GM19438 (cell line): ENCODE results near the gene B4GALNT1.
"Not testable (repeated sequence)": the region's sequence is repeated elsewhere in the genome, so short reads cannot be mapped to it uniquely, and the experiment has no call there.

Experiments
- ATAC-seq: cut with Tn5 transposase; IDR thresholded peaks from one replicate; pipeline ENCODE4 v1.9.1; 2021; ENCODE audit warnings: low read depth; ENCODE audit not compliant: unreplicated experiment

The B4GALNT1 gene

GRCh38 chr12:57632958-57633840 lies at the start of gene B4GALNT1:
B4GALNT1 (minus strand) TSS chr12:57633201; CDS start chr12:57632132, 1,069 bp downstream.
- ATAC-seq = peak; percentile 90

DNA sequence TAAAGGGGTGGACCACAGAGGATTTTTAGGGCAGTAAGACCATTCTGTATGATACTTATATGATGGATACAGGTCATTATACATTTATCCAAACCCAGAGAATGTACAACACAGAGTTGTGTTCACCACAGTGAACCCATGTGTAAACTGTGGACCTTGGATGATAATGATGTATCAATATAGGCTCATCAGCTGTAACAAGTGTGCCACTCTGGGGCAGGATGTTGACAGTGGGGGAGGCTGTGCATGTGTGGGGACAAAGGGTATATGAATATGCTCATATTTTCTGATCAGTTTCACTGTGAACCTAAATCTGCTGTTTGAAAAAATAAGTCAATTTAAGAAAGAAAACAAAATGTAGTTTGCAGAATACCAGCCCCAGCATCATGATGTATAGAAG lies 46.7 kb upstream of the B4GALNT1 start:
- ATAC-seq = no peak

DNA sequence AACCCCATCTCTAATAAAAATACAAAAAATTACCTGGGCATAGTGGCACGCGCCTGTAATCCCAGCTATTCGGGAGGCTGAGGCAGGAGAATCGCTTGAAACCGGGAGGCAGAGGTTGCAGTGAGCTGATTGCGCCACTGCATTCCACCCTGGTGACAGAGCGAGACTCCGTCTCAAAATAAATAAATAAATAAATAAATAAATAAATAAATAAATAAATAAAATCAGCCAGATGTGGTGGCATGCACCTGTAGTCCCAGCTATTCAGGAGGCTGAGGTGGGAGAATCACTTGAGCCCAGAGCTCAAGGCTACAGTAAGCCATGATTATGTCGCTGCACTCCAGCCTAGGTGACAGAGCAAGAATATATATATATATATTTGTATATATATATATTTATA lies 44.9 kb upstream of the B4GALNT1 start:
- not testable (repeated sequence) for ATAC-seq

DNA sequence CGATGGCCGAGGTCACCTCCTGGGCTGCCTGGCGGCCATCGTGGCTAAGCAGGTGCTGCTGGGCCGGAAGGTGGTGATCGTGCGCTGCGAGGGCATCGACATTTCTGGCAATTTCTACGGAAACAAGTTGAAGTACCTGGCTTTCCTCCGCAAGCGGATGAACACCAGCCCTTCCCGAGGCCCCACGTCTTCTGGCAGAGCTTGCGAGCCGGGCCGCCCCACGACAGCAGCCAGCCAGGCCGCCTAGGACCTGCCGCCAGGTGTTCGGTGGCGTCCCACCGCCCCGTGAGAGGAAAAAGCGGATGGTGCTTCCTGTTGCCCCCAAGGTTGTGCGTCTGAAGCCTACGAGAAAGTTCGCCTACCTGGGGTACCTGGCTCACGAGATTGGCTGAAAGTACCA lies 41.7 kb upstream of the B4GALNT1 start:
- ATAC-seq = no peak

- ATAC-seq = no peak
Measured at GRCh38 chr12:57672801-57673200, 39.8 kb upstream of the B4GALNT1 start.

DNA sequence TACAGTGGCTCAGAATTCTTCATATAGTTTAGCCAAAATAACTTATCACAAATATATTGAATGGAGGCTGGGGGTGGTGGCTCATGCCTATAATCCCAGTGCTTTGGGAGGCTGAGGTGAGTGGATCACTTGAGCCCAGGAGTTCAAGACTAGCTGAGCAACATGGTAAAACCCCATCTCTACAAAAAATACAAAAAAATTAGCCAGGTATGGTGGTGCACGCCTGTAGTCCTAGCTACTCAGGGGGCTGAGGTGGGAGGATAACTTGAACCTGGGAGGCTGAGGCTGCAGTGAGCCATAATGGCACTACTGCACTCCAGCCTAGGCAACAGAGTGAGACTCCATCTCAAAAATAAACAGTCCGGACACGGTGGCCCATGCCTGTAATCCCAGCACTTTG lies 38.8 kb upstream of the B4GALNT1 start:
- ATAC-seq = not testable (repeated sequence)

DNA sequence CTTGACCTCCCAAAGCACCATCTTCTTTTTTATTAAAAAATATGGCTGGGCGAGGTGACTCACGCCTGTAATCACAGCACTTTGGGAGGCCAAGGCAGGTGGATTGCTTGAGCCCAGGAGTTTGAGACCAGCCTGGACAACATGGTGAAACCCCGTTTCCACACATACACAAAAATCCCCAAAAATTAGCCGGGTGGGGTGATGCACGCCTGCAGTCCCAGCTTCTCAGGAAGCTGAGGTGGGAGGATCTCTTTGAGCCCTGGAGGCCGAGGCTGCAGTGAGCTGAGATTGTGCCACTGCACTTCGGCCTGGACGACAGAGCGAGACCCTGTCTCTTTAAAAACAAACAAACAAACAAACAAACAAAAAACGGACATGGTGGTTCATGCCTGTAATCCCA lies 36.7 kb upstream of the B4GALNT1 start:
- ATAC-seq = not testable (repeated sequence)

DNA sequence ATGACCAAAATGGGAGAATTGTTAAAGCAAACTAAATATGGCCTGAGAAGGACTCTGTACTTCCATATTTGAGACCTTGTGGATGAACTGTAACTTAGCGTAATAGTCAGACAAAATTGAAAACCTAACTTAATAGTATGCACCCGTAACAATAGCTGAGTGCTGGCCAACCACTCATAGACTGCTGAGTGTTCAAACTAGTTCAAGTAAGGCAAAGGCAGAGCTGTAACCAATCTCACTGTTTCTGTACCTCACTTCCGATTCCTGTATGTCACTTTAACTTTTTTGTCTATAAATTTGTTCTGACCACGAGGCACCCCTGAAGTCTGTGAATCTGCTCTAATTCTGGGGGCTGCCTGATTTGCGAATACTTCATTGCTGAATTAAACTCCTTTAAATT lies 33.9 kb upstream of the B4GALNT1 start:
- ATAC-seq = no peak

DNA sequence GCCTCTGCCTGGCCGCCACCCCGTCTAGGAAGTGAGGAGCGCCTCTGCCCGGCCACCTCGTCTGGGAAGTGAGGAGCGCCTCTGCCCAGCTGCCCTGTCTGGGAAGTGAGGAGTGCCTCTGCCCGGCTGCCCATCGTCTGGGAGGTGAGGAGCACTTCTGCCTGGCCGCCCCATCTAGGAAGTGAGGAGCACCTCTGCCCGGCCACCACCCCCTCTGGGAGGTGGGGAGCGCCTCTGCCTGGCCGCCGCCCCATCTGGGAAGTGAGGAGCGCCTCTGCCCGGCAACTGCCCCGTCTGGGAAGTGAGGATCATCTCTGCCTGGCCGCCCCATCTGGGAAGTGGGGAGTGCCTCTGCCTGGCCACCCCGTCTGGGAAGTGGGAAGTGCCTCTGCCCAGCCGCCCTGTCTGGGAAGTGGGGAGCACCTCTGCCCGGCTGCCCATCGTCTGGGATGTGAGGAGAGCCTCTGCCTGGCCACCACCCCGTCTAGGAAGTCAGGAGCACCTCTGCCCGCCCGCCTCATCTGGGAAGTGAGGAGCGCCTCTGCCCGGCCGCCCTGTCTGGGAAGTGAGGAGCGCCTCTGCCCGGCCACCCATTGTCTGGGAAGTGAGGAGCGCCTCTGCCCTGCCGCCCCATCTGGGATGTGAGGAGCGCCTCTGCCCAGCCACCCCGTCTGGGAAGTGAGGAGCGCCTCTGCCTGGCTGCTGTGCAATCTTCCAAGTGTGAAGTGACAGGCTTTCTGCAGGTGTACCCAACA lies 32.2 kb upstream of the B4GALNT1 start:
- not testable (repeated sequence) for ATAC-seq

DNA sequence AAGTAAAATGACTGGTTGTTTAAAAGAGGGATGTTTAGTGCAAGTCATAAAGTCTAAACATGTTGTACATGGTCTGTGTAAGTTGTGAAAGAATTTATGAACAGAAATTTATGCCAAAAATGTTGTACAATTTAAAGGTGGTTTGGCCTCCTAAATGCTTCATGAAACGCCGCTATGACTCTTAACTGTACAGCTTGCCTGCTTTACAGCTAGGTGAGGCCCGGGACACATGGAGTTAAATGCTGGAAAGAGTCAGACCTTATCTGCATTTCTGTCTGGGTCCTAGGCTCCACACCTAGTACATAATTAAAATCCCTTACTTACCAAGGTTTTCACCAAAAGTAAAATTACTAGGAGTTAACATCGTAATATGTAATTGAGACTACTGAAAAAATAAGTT lies 28.4 kb upstream of the B4GALNT1 start:
- ATAC-seq = no peak

GRCh38 chr12:57658890-57659289 lies 25.9 kb upstream of the B4GALNT1 start:
- no peak for ATAC-seq

- no peak for ATAC-seq
Measured at GRCh38 chr12:57657744-57658143, 24.7 kb upstream of the B4GALNT1 start.

GRCh38 chr12:57656408-57656807 lies 23.4 kb upstream of the B4GALNT1 start:
- not testable (repeated sequence) for ATAC-seq

- no peak for ATAC-seq
Measured at GRCh38 chr12:57655541-57656240, 22.7 kb upstream of the B4GALNT1 start.

DNA sequence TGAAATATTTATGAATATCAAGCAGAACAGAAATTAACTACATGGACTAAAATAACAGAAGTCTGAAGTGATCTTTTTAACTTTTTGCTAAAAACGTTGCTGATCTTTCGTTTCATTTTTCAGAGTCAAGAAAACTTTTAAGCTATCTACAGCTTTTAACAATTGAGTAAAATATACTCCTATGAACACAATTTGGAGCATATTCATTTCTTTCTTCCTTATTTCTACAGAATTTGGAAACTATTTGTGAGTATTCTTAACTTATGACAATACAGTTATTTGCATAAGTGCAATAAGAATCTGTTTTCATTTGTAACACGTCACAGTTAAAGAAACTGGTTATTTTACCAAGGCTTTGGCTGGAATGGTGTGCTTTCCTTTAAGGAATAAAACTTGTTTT lies 21.0 kb upstream of the B4GALNT1 start:
- ATAC-seq = no peak

DNA sequence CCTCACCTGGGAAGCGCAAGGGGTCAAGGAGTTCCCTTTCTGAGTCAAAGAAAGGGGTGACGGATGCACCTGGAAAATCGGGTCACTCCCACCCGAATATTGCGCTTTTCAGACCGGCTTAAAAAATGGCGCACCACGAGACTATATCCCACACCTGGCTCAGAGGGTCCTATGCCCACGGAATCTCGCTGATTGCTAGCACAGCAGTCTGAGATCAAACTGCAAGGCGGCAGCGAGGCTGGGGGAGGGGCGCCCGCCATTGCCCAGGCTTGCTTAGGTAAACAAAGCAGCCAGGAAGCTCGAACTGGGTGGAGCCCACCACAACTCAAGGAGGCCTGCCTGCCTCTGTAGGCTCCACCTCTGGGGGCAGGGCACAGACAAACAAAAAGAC lies 13.7 kb upstream of the B4GALNT1 start:
- not testable (repeated sequence) for ATAC-seq

- not testable (repeated sequence) for ATAC-seq
Measured at GRCh38 chr12:57645990-57646658, 13.1 kb upstream of the B4GALNT1 start.

GRCh38 chr12:57641699-57642442 lies 8.9 kb upstream of the B4GALNT1 start:
- no peak for ATAC-seq

- no peak for ATAC-seq
Measured at GRCh38 chr12:57640175-57641042, 7.4 kb upstream of the B4GALNT1 start.
